GM12873 (cell line): ENCODE results near the gene ZNF491.
A peak's percentile ranks its signal among the peaks of the same experiment; 100 is the strongest.

Experiments used
- TF ChIP-seq, protein P1 (sequence below): IDR thresholded peaks from 2 replicates; pipeline ENCODE4 v1.5.1; 2012; ENCODE audit warnings: low read depth, mild to moderate bottlenecking, moderate library complexity, low read length, control low read depth; ENCODE audit not compliant: insufficient read depth; ENCODE audit errors: missing control alignments

The ZNF491 gene

DNA sequence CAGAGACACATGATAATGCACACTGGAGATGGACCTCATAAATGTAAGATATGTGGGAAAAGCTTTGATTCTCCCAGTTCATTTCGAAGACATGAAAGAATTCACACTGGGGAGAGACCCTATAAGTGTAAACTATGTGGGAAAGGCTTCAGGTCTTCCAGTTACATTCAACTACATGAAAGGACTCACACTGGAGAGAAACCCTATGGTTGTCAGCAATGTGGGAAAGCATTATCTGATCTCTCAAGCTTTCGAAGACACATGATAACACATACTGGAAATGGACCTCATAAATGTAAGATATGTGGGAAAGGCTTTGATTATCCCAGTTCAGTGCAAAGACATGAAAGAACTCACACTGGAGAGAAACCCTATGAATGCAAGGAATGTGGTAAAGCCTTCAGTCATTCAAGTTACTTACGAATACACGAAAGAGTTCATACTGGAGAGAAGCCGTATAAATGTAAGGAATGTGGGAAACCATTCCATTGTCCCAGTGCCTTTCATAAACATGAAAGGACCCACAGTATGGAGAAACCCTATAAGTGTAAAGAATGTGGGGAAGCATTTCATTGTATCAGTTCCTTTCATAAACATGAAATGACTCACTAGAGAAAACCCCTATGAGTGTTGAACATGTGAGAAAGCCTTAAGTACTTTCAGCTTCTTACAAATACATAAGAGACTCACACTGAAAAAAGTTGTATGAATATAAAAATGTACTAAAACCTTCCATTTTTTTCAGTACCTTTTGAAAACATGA lies 16.8 kb upstream of the ZNF491 start:
- TF ChIP-seq, protein P1, sequence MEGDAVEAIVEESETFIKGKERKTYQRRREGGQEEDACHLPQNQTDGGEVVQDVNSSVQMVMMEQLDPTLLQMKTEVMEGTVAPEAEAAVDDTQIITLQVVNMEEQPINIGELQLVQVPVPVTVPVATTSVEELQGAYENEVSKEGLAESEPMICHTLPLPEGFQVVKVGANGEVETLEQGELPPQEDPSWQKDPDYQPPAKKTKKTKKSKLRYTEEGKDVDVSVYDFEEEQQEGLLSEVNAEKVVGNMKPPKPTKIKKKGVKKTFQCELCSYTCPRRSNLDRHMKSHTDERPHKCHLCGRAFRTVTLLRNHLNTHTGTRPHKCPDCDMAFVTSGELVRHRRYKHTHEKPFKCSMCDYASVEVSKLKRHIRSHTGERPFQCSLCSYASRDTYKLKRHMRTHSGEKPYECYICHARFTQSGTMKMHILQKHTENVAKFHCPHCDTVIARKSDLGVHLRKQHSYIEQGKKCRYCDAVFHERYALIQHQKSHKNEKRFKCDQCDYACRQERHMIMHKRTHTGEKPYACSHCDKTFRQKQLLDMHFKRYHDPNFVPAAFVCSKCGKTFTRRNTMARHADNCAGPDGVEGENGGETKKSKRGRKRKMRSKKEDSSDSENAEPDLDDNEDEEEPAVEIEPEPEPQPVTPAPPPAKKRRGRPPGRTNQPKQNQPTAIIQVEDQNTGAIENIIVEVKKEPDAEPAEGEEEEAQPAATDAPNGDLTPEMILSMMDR: no peak

DNA sequence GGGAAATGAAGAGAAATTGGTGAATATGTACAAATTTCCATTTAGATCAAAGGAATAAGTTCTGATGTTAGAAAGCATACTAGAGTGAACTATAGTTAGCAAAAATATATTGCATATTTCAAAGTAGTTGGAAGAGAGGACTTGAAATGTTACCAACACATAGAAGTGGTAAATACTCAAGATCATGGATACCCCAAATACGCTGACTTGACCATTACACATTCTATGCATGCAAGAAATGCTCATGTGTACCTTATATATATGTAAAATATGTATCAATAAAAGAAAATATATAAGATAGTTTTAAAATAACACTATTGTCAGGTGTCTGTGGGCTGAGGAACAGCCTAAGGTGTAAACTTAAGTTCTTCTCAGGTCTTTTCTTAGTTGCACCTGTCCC lies 14.6 kb upstream of the ZNF491 start:
- TF ChIP-seq, protein P1: no peak

DNA sequence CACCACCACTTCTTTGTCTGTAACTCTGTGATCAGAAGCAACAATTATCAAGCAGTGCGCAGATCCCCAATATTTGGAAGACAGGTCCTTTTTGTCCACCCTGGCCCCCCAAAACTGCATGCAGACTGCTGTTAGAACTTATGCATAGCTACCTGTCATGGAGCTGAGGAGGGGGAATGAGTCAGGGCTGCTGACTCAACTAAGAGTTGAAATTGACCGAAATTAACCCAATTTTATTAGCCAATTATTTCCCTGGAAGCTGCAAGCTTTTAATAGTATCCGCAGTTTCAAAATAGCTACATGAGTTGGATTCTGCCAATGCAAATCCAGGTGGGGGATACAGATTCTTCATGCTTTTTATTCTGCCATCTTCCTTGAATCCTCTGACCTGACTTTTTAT lies 14.0 kb upstream of the ZNF491 start:
- TF ChIP-seq, protein P1: no peak

DNA sequence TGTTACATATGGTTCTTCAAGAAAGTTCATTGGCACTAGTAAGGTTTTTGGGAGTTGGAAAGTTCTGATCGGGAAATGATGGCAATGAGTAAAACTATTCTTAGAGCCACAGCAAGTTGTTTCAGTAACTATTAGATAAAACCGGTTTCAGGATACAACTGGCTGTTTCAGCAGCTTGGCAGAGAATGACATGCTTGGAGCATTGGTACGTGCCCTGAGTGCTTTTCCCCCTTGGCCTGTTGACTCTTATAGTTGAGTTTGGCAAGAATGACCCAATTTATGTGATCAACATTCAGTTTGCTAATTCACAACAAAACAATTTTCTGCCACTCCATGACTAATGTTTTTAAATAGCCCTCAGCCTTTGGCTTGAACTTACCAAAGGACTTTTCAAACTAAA lies 10.8 kb upstream of the ZNF491 start:
- TF ChIP-seq, protein P1: no peak

DNA sequence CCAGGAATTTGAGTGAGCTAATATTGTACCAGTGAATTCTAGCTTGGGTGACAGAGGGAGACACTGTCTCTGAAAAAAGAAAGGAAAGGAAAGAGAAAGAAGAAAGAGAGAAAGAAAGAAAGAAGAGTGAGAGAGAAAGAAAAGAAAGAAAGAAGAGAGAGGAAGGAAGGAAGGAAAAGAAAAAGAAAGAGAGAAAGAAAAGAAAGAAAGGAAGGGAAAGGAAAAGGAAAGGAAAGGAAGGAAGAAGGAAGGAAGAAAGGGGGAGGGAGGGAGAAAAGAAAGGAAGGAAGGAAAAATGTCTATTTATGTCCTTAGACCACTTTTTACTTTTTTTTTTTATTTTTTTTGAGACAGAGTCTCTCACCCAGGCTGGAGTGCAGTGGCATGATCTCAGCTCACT lies 5.4 kb upstream of the ZNF491 start:
- TF ChIP-seq, protein P1: no peak

DNA sequence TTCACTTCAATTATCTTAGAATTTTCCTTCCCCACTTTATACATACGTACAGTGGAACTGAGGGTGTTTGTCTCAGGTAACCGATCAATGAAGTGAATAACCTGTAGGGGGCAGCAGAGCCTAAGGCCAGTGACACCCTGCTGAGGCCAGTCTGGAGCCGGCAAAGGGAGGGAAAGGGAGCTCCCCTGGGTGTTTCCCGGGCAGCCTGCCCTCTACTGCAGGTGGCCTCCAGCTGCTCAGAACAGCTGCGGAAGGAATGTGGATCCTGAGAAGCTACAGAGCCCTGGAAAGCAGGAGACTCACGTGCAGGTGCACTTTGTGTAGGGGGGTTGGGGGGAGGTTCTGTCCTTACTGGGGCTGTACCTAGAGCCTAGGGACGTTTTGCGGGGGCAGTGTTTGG lies 832 bp upstream of the ZNF491 start:
- TF ChIP-seq, protein P1: peak; percentile 86

DNA sequence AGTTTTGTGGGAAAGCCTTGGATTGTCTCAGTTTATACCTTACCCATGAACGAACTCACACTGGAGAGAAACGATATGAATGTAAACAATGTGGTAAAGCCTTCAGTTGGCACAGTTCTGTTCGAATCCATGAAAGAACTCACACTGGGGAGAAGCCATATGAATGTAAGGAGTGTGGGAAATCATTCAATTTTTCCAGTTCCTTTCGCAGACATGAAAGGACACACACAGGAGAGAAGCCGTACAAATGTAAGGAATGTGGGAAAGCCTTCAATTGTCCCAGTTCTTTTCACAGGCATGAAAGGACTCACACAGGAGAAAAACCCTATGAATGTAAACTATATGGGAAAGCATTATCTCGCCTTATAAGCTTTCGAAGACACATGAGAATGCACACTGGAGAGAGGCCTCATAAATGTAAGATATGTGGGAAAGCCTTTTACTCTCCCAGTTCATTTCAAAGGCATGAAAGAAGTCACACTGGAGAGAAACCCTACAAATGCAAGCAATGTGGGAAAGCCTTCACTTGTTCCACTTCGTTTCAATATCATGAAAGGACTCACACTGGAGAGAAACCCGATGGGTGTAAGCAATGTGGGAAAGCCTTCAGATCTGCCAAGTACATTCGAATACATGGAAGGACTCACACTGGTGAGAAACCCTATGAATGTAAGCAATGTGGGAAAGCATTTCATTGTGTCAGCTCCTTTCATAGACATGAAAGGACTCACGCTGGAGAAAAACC lies 8.2 kb downstream of the ZNF491 start:
- TF ChIP-seq, protein P1: no peak
